ENCODE results near the gene RIMBP2.

The RIMBP2 gene

GRCh38 chr12:130627175-130627574, 88.9 kb downstream of the RIMBP2 start:
- no peak for DNase-seq (ENCODE audit: low read depth)

- DNase-seq (ENCODE audit: low read depth): no peak
Observed at GRCh38 chr12:130626601-130627000, 89.5 kb downstream of the RIMBP2 start.

GRCh38 chr12:130625201-130625600, 90.9 kb downstream of the RIMBP2 start:
- no peak for DNase-seq (ENCODE audit: low read depth)

- DNase-seq (ENCODE audit: low read depth): no peak
Observed at GRCh38 chr12:130622803-130623202, 93.3 kb downstream of the RIMBP2 start.

GRCh38 chr12:130621696-130622298, 94.3 kb downstream of the RIMBP2 start:
- no peak for DNase-seq (ENCODE audit: low read depth)

GRCh38 chr12:130620756-130621155, 95.3 kb downstream of the RIMBP2 start:
- DNase-seq (ENCODE audit: low read depth): no peak

- DNase-seq (ENCODE audit: low read depth): no peak
Observed at GRCh38 chr12:130620281-130620680, 95.8 kb downstream of the RIMBP2 start.

- no peak for DNase-seq (ENCODE audit: low read depth)
Observed at GRCh38 chr12:130619385-130620001, 96.6 kb downstream of the RIMBP2 start.

- DNase-seq (ENCODE audit: low read depth): no peak
Observed at GRCh38 chr12:130617219-130617618, 98.9 kb downstream of the RIMBP2 start.

GRCh38 chr12:130615861-130616345, 100.2 kb downstream of the RIMBP2 start:
- no peak for DNase-seq (ENCODE audit: low read depth)

- DNase-seq (ENCODE audit: low read depth): no peak
Observed at GRCh38 chr12:130614530-130614905, 101.6 kb downstream of the RIMBP2 start.

- DNase-seq (ENCODE audit: low read depth): no peak
Observed at GRCh38 chr12:130613831-130614529, 102.1 kb downstream of the RIMBP2 start.

- no peak for DNase-seq (ENCODE audit: low read depth)
Observed at GRCh38 chr12:130613131-130613530, 103.0 kb downstream of the RIMBP2 start.

GRCh38 chr12:130611026-130611905, 104.8 kb downstream of the RIMBP2 start:
- DNase-seq (ENCODE audit: low read depth): no peak

- no peak for DNase-seq (ENCODE audit: low read depth)
Observed at GRCh38 chr12:130609966-130610365, 106.1 kb downstream of the RIMBP2 start.

GRCh38 chr12:130608831-130609230, 107.3 kb downstream of the RIMBP2 start:
- DNase-seq (ENCODE audit: low read depth): no peak

GRCh38 chr12:130608132-130608531, 108.0 kb downstream of the RIMBP2 start:
- DNase-seq (ENCODE audit: low read depth): no peak

GRCh38 chr12:130606231-130606630, 109.9 kb downstream of the RIMBP2 start:
- no peak for DNase-seq (ENCODE audit: low read depth)

- no peak for DNase-seq (ENCODE audit: low read depth)
Observed at GRCh38 chr12:130603396-130603965, 112.6 kb downstream of the RIMBP2 start.

GRCh38 chr12:130602251-130602650, 113.8 kb downstream of the RIMBP2 start:
- DNase-seq (ENCODE audit: low read depth): no peak

- no peak for DNase-seq (ENCODE audit: low read depth)
Observed at GRCh38 chr12:130601327-130601726, 114.8 kb downstream of the RIMBP2 start.

- DNase-seq (ENCODE audit: low read depth): no peak
Observed at GRCh38 chr12:130596241-130596640, 119.9 kb downstream of the RIMBP2 start.
